GM12872 (cell line): ENCODE data around the gene AXIN2.

Experiments used
- TF ChIP-seq, protein P1 (sequence below): IDR thresholded peaks from 3 replicates; pipeline ENCODE4 v1.5.1; 2011; ENCODE audit warnings: low read depth, mild to moderate bottlenecking, low read length, moderate library complexity; ENCODE audit not compliant: insufficient read depth

AXIN2 gene

DNA sequence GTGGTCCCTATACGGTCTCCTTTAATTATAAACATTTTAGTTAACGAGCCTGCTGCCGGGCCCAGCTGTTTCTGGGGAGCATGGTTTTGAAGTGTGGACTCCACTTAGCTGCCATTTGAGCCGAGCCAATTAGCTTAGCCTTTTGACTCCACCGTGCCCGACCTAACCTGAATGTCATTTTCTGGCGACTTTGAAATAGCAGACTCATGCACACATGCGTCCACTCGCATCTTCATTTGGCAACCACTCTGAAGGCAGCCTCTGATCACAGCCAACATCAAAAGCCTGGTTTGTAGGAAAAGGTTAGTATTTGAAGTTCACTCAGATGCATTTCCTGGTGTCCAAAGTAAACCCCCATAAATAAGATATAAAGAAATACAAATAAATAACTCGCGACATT lies 16.8 kb downstream of the AXIN2 start:
- TF ChIP-seq, protein P1, sequence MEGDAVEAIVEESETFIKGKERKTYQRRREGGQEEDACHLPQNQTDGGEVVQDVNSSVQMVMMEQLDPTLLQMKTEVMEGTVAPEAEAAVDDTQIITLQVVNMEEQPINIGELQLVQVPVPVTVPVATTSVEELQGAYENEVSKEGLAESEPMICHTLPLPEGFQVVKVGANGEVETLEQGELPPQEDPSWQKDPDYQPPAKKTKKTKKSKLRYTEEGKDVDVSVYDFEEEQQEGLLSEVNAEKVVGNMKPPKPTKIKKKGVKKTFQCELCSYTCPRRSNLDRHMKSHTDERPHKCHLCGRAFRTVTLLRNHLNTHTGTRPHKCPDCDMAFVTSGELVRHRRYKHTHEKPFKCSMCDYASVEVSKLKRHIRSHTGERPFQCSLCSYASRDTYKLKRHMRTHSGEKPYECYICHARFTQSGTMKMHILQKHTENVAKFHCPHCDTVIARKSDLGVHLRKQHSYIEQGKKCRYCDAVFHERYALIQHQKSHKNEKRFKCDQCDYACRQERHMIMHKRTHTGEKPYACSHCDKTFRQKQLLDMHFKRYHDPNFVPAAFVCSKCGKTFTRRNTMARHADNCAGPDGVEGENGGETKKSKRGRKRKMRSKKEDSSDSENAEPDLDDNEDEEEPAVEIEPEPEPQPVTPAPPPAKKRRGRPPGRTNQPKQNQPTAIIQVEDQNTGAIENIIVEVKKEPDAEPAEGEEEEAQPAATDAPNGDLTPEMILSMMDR = no peak

- TF ChIP-seq, protein P1 = no peak
These were observed 18.8 kb downstream of the AXIN2 start for GRCh38 chr17:65542610-65543009.

GRCh38 chr17:65542067-65542466 lies 19.4 kb downstream of the AXIN2 start:
- TF ChIP-seq, protein P1 = no peak

GRCh38 chr17:65541453-65541852 lies 20.0 kb downstream of the AXIN2 start:
- TF ChIP-seq, protein P1 = no peak

- TF ChIP-seq, protein P1 = no peak
These were observed 21.7 kb downstream of the AXIN2 start for GRCh38 chr17:65539630-65540266.

- TF ChIP-seq, protein P1 = no peak
These were observed 22.5 kb downstream of the AXIN2 start for GRCh38 chr17:65538675-65539529.

DNA sequence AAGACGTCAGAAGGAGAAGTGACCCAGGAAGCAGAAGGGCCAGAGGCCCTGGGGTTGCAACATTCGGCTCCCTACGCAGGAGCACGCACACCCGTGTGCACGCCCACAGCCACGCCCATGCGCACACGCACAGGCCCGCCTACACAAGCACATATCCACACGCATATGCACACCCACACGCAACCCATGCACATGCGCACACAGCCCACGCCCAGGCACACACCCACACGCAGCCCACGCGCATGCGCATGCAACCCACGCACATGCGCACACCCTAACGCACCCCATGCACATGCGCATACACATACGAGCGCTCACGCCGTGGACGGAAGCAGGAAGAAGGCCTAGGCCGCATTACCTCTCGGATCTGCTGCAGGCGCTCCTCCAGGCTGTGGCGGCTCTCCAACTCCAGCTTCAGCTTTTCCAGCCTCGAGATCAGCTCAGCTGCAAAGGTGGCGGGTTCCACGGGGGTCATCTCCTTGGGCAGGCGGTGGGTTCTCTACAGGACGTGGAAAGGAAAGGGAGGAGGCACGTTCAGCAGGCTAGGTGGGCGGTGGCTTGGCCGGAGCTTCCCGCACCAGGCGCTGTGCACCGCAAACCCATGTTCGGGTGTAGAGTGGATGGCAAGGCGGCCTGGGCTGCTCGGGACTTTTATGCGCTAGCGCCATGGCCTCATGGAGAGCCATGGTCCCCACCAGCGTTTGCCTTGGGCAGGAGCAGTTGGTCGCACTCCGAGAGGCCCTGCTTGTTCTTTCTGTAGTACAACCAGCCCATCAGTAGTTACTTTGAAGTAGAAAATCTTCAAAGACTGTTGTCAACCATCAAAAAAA lies 23.4 kb downstream of the AXIN2 start:
- TF ChIP-seq, protein P1 = no peak
